ENCODE measurements around the gene CD44.
A peak's percentile ranks its signal among the peaks of the same experiment; 100 is the strongest.

CD44 gene

DNA sequence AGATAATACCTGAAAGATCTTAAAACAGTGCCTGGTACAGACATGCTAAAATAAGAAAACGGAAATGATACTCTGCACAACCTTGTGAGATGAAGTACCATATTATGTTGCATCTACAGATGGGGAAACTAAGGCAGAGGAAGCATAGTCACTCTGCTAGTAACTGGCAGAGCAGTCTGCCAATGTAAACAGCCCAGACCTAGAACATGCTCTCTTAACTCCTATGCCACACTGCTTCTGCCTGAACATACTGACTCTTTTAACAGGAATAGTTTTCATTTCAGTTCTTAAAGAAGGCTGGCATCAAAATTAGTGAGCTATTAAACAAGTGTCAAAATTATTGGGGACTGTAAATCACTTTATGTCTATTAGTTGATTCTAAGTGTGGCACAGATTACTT, 99.9 kb downstream of the CD44 start:
- Mint-ChIP-seq H3K27ac (no peak overlapping the region), H3K27me3 (no peaks in the 10 kb centered on the region), H3K9me3 (peaks cover 14% of the 10 kb centered on the region), H3K36me3 (ENCODE audit: low read depth) (peaks cover 9% of the 10 kb centered on the region), H3K4me1 (ENCODE audit: low read depth) (peaks cover 79% of the 10 kb centered on the region), H3K4me3 (no peak overlapping the region)
- no peak for DNase-seq

DNA sequence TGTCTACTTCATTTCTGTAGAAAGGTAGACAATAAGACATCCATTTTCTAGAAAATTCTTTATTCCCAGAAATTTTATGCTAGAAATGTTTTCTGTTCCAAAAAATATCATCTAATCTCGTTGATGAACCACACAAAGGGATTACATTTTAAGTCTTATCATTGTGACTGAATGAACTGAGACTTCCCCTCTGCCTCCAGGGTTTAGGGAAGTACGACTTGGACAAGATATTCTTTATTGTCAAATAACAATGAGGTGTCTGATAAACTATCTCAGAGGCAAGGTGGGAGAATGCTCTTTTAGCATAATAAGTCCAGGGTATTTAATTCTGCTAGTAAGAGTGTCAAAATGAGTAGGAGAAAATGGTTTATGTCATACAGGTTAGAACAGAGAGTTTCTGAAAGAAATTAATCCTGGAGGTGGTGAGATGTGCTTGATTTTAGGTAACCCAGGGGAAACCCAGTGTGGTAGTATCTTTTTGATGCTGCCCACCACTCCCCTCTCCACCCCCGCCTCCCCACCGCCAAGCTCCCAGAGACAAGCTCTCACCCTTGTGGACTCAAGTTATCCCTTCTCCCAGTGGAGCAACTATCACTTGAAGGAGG, 100.6 kb downstream of the CD44 start:
- Mint-ChIP-seq H3K36me3 (ENCODE audit: low read depth) (peaks cover 3% of the 10 kb centered on the region), H3K27ac (no peak overlapping the region), H3K4me3 (no peak overlapping the region), H3K4me1 (ENCODE audit: low read depth) (peaks cover 79% of the 10 kb centered on the region), H3K9me3 (peaks cover 7% of the 10 kb centered on the region), H3K27me3 (no peaks in the 10 kb centered on the region)
- DNase-seq, result no peak

DNA sequence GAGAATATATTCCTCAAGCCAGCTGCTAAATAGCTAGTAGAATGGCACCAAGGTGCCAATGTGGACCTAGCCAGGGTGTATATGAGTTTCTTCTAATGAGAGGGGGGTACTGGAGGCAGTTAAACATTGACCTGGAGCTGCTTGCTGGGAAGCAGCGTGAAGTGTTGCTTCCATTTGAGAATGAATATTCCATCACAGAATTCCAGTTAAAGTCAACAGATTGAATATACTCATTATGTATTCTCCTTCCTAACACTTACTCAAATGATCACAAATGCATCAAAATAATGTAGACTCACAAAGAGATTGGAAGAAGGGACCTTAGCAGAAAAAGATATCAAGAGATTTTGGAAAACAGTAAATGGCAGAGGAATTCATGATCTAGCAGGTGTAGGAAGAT, 102.1 kb downstream of the CD44 start:
- H3K4me3 Mint-ChIP-seq, result no peak overlapping the region
- H3K36me3 Mint-ChIP-seq (ENCODE audit: low read depth), result no peaks in the 10 kb centered on the region
- peaks cover 77% of the 10 kb centered on the region for H3K4me1 Mint-ChIP-seq (ENCODE audit: low read depth)
- no peak overlapping the region for H3K27ac Mint-ChIP-seq
- no peak for DNase-seq
- H3K27me3 Mint-ChIP-seq, result no peaks in the 10 kb centered on the region
- H3K9me3 Mint-ChIP-seq, result no peaks in the 10 kb centered on the region

DNA sequence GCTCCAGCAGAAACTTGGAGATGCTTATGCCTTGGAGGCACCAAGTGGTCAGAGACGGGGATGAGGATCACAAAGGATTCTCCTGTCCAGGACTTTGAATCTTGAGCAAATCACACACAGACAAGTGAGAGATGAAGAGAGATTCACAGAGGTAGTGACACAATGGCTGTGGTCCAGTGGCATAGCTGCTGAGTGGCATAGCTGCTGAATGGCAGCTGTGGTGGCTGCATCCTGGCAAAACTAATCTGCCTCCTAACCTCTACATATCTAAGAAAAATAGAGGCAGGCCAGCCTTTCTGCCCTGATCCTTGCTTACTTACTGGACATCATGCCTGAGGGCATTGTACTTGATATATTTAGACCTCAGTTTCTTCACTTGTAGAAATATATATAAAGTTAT, 102.6 kb downstream of the CD44 start:
- Mint-ChIP-seq H3K9me3 (no peaks in the 10 kb centered on the region), H3K27ac (no peak overlapping the region), H3K36me3 (ENCODE audit: low read depth) (no peaks in the 10 kb centered on the region)

DNA sequence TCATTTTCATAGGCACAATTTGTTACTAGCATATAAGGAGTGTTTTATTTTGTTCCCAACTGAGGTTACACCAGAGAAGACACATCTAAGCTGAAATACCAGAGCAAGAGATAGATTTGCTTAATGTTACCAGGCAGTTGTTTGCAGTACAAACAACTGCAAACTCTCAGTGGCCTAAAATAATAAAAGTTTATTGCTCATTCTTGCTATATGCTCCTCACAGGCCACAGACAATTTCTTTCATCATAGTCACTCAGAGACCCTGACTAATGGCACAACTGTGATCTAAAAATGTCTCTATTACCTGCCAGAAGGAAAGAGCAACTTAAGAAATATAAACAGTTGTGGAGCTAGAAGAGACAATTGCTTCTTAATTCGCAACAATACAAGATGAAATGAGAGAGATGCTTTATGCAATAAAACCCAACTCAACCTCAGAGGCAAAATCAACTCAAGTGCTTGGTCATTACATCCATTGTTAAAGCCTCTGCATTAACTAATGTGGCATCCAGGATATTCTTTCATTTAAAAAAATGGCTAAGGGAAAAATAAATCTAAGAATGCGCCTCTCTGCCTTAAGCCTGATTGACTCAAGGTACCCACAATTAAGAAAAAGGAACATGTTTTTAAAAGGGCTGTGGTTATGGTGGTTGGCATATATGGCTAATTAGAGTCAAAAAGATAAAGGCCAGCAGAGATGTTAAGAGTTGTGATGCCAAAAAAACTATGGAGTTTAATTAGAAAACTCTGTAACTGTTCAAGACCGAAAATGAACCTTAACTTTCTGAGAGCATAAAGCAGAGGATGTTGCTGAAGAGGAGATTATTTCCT, 103.7 kb downstream of the CD44 start:
- H3K4me1 Mint-ChIP-seq (ENCODE audit: low read depth), result peaks cover 78% of the 10 kb centered on the region
- H3K4me3 Mint-ChIP-seq, result no peak overlapping the region

More for the DNA sequence above, 102.6 kb downstream of the CD44 start:
- Mint-ChIP-seq H3K27me3 (no peaks in the 10 kb centered on the region), H3K4me1 (ENCODE audit: low read depth) (peaks cover 77% of the 10 kb centered on the region), H3K4me3 (no peak overlapping the region)
- DNase-seq, result no peak

DNA sequence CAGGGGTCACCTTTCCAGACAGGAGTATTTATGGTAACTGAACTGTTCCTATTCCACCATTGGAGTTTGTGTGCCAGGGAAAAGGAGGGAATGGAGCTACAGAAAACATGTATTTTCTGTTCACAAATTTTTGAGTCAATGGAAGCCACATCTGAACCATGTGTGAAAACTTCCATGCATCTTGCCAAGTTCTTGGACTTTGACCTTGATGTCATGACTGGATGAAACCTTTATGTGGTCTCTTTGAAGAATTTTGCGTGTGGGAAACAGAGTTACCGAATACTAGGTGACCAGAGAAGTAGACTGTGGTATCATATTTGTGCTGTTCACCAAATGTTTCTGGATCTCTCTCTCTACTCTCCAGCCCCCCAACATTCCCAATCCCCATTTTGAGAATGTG, 104.8 kb downstream of the CD44 start:
- H3K4me1 Mint-ChIP-seq (ENCODE audit: low read depth), result peaks cover 74% of the 10 kb centered on the region
- H3K4me3 Mint-ChIP-seq, result no peak overlapping the region
- H3K9me3 Mint-ChIP-seq, result no peaks in the 10 kb centered on the region
- no peaks in the 10 kb centered on the region for H3K27me3 Mint-ChIP-seq
- no peak overlapping the region for H3K27ac Mint-ChIP-seq
- H3K36me3 Mint-ChIP-seq (ENCODE audit: low read depth), result no peaks in the 10 kb centered on the region
- no peak for DNase-seq

More for the DNA sequence above, 103.7 kb downstream of the CD44 start:
- H3K27ac Mint-ChIP-seq, result no peak overlapping the region
- no peaks in the 10 kb centered on the region for H3K36me3 Mint-ChIP-seq (ENCODE audit: low read depth)
- no peak for DNase-seq
- no peaks in the 10 kb centered on the region for H3K9me3 Mint-ChIP-seq
- no peaks in the 10 kb centered on the region for H3K27me3 Mint-ChIP-seq

GRCh38 chr11:35245056-35245455, 106.1 kb downstream of the CD44 start:
- peaks cover 66% of the 10 kb centered on the region for H3K4me1 Mint-ChIP-seq (ENCODE audit: low read depth)
- H3K27ac Mint-ChIP-seq, result no peak overlapping the region
- H3K36me3 Mint-ChIP-seq (ENCODE audit: low read depth), result no peaks in the 10 kb centered on the region
- peaks cover 5% of the 10 kb centered on the region for H3K9me3 Mint-ChIP-seq
- H3K4me3 Mint-ChIP-seq, result no peak overlapping the region
- H3K27me3 Mint-ChIP-seq, result no peaks in the 10 kb centered on the region
- no peak for DNase-seq

- no peak overlapping the region for H3K27ac Mint-ChIP-seq
- no peak overlapping the region for H3K4me3 Mint-ChIP-seq
- H3K27me3 Mint-ChIP-seq, result no peaks in the 10 kb centered on the region
- H3K4me1 Mint-ChIP-seq (ENCODE audit: low read depth), result peaks cover 65% of the 10 kb centered on the region
- H3K36me3 Mint-ChIP-seq (ENCODE audit: low read depth), result no peaks in the 10 kb centered on the region
- no peak for DNase-seq
- H3K9me3 Mint-ChIP-seq, result peaks cover 5% of the 10 kb centered on the region
These were observed 106.8 kb downstream of the CD44 start for GRCh38 chr11:35245786-35246185.

GRCh38 chr11:35246745-35247144, 107.8 kb downstream of the CD44 start:
- DNase-seq, result no peak
- Mint-ChIP-seq H3K27me3 (no peaks in the 10 kb centered on the region), H3K4me1 (ENCODE audit: low read depth) (peaks cover 59% of the 10 kb centered on the region), H3K36me3 (ENCODE audit: low read depth) (no peaks in the 10 kb centered on the region), H3K27ac (no peak overlapping the region), H3K9me3 (peaks cover 5% of the 10 kb centered on the region), H3K4me3 (no peak overlapping the region)

DNA sequence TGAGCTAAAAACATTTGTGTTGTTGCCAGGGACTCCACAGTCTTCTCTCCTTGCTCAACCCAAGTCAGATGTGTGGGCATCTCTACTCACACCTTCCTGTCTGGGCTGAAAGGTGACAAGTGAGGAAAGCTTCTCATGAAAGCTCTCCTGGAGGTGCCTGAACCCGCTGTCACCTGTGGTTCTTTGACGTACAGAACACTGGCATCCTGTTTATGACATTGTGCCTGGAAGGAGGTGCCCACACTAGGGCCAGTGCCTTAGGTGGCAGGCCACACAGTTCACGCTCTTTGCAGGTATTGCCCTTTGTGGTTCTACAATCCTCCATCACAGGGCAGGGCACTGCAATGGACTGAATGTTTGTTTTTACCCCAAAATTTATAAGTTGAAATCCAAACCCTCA, 108.5 kb downstream of the CD44 start:
- Mint-ChIP-seq H3K9me3 (peaks cover 5% of the 10 kb centered on the region), H3K4me3 (no peak overlapping the region), H3K27me3 (no peaks in the 10 kb centered on the region), H3K36me3 (ENCODE audit: low read depth) (no peaks in the 10 kb centered on the region), H3K4me1 (ENCODE audit: low read depth) (peaks cover 52% of the 10 kb centered on the region), H3K27ac (peak overlapping the region; percentile 27)
- peak; percentile 47 for DNase-seq

DNA sequence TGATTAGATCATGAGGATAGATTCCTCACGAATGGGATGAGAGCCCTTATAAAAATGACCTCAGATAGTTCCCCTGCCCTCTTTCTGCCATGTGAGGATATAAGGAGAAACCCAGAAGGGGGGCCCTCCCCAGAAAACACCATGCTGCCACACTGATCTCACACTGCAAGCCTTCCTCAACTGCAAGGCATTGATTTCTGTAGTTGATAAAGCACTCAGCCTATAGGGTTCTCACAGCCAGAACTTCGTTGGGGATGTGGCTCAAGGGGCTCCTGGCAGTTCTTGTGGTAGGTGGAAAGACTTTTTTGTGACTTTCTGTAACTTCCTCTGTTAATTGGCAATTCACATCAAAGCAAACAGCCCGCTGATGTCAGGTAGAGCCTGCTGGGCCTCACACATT, 108.9 kb downstream of the CD44 start:
- no peak overlapping the region for H3K4me3 Mint-ChIP-seq
- peaks cover 48% of the 10 kb centered on the region for H3K4me1 Mint-ChIP-seq (ENCODE audit: low read depth)

GRCh38 chr11:35248558-35249323, 109.8 kb downstream of the CD44 start:
- peaks cover 5% of the 10 kb centered on the region for H3K9me3 Mint-ChIP-seq
- no peak for DNase-seq
- H3K4me3 Mint-ChIP-seq, result no peak overlapping the region
- H3K36me3 Mint-ChIP-seq (ENCODE audit: low read depth), result no peaks in the 10 kb centered on the region
- H3K4me1 Mint-ChIP-seq (ENCODE audit: low read depth), result peaks cover 41% of the 10 kb centered on the region
- no peaks in the 10 kb centered on the region for H3K27me3 Mint-ChIP-seq
- H3K27ac Mint-ChIP-seq, result no peak overlapping the region

More for the DNA sequence above, 108.9 kb downstream of the CD44 start:
- Mint-ChIP-seq H3K9me3 (peaks cover 5% of the 10 kb centered on the region), H3K27me3 (no peaks in the 10 kb centered on the region), H3K27ac (peak overlapping the region; percentile 13), H3K36me3 (ENCODE audit: low read depth) (no peaks in the 10 kb centered on the region)
- no peak for DNase-seq

DNA sequence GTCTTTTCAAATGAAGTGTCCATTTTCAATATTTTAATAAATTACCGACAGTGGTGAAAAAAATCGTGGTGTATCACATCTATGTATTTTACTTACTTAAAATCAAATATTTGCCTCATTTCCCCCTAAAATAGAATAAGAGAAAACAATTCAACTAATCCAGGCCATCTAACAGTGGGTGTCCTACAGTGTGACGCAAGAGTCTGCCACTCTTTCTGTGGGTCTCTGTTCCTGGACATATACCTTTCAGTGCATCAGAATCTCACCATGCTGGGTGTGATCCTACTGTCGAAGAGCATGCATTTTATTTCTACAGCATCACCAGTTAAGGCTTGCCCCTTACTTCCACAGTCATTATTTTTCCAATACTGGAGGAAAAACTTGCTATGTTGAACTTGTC, 111.2 kb downstream of the CD44 start:
- Mint-ChIP-seq H3K4me1 (ENCODE audit: low read depth) (peaks cover 28% of the 10 kb centered on the region), H3K27me3 (no peaks in the 10 kb centered on the region), H3K36me3 (ENCODE audit: low read depth) (no peaks in the 10 kb centered on the region), H3K9me3 (peaks cover 6% of the 10 kb centered on the region), H3K4me3 (no peak overlapping the region), H3K27ac (no peak overlapping the region)
- no peak for DNase-seq

GRCh38 chr11:35250621-35251020, 111.7 kb downstream of the CD44 start:
- H3K4me1 Mint-ChIP-seq (ENCODE audit: low read depth), result peaks cover 26% of the 10 kb centered on the region
- no peak overlapping the region for H3K4me3 Mint-ChIP-seq
- no peak for DNase-seq
- H3K27ac Mint-ChIP-seq, result no peak overlapping the region
- H3K36me3 Mint-ChIP-seq (ENCODE audit: low read depth), result no peaks in the 10 kb centered on the region
- H3K9me3 Mint-ChIP-seq, result peaks cover 7% of the 10 kb centered on the region
- H3K27me3 Mint-ChIP-seq, result no peaks in the 10 kb centered on the region

DNA sequence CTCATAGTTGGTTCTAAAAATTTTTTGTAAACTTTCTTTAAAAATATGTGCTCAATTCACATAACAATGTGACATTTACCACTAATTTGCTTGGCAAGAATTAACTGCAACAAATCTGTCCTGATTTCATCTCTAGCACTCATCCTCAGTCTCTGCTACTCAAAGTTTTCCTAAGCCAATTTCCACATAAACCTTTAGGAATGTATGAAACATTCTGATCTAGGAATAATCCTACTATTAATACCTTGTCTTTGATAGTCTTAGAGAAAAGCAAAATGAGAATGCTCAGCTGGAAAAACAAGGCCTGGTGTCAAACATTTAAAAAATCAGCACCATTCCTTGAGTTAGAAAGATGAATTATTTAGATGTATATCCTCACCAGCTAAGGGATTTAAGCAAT, 114.3 kb downstream of the CD44 start:
- no peaks in the 10 kb centered on the region for H3K36me3 Mint-ChIP-seq (ENCODE audit: low read depth)

More for the DNA sequence above, 114.3 kb downstream of the CD44 start:
- Mint-ChIP-seq H3K27ac (no peak overlapping the region), H3K27me3 (no peaks in the 10 kb centered on the region), H3K9me3 (peaks cover 7% of the 10 kb centered on the region), H3K4me3 (no peak overlapping the region), H3K4me1 (ENCODE audit: low read depth) (peaks cover 24% of the 10 kb centered on the region)
- DNase-seq, result no peak

All from activated T-cell treated with anti-CD3 and anti-CD28 coated beads, Interleukin-2, amount 50 U/mL, for 24 hours (primary cell).